Thoracic aorta (tissue), 2 donors: Measurements from ENCODE around the gene PTTG1IP2. TPM values are rescaled to one million over a fixed set of nuclear protein-coding genes. Genes with fewer than 3 reads are reported as not detected.

Experiments used
- ATAC-seq: fragments of 150-250 bp; one replicate; pipeline ENCODE4 v1.8.0; 2017; ENCODE audit warnings: low read depth; ENCODE audit not compliant: insufficient number of reproducible peaks, low FRiP score
- DNase-seq: peaks from one replicate; pipeline ENCODE4 v3.0.0-alpha.2; 2020; ENCODE audit warnings: low spot score
- H3K27ac ChIP-seq, 2 donors: fragments of 200-600 bp; sonication (generic); 1 replicate in 1 of 2; 2 replicates in 1 of 2; pipeline ENCODE4 v1.5.1; 2016; ENCODE audit warnings: mild to moderate bottlenecking in 2 of 2, moderate library complexity in 2 of 2
- H3K27me3 ChIP-seq: fragments of 200-600 bp; sonication (generic); replicated peaks from 2 replicates; pipeline ENCODE4 v1.6.0; 2016; ENCODE audit warnings: mild to moderate bottlenecking; ENCODE audit not compliant: insufficient read depth
- H3K36me3 ChIP-seq: fragments of 200-600 bp; sonication (generic); one replicate; pipeline ENCODE4 v1.5.1; 2016
- H3K4me1 ChIP-seq, 2 donors: fragments of 200-600 bp; sonication (generic); 1 replicate in 1 of 2; 2 replicates in 1 of 2; pipeline versions ENCODE4 v1.5.1 to v1.6.0; 2016; ENCODE audit warnings: low read depth in 2 of 2, mild to moderate bottlenecking in 1 of 2; ENCODE audit not compliant: control insufficient read depth in 1 of 2
- H3K4me3 ChIP-seq: fragments of 200-600 bp; sonication (generic); 2 replicates; pipeline ENCODE4 v1.5.1; 2016; ENCODE audit warnings: mild to moderate bottlenecking
- H3K9me3 ChIP-seq: fragments of 200-600 bp; sonication (generic); 2 replicates; pipeline ENCODE4 v1.5.1; 2016
- CTCF ChIP-seq: fragments of 200-600 bp; sonication (generic); IDR thresholded peaks from one replicate; pipeline ENCODE4 v1.5.1; 2019; ENCODE audit warnings: antibody characterized with exemption
- total RNA-seq, 2 donors: library from RNA; depleted of rRNA; stranded (reverse); fragments of >200 nt; gene quantifications; one replicate each; pipeline versions ENCODE4 v1.1.0 to v1.2.3, GENCODE V29; 2016

PTTG1IP2 gene
- total RNA-seq, 2 donors from 2014 or later: not detected

DNA sequence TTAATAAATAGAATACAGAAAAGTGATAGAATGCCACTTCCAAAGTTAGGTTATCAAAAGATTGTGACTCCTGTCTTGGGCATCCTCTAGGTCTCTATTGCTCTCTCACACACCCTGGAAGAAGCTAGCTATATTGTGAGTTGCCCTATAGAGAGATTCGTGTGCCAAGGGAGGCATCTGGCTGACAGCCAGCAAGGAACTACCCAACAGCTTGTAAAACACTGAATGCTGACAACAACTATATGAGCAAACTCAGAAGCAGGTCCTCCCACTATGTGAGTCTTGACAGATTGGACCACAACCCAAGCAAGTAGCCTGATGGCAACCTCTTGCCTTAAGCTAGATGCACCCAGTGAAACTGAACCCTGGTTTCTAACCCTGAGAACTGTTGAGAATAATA lies 71.0 kb downstream of the PTTG1IP2 start:
- ATAC-seq (no peak), DNase-seq (no peak)
- no peak for TF ChIP-seq CTCF
- H3K27ac ChIP-seq: no peak overlapping the region
- H3K9me3 ChIP-seq: no peaks in the 10 kb centered on the region
- H3K36me3 ChIP-seq: no peaks in the 10 kb centered on the region
- H3K4me1 ChIP-seq: no peaks in the 10 kb centered on the region
- no peak overlapping the region for H3K4me3 ChIP-seq
- H3K27me3 ChIP-seq: no peaks in the 10 kb centered on the region

DNA sequence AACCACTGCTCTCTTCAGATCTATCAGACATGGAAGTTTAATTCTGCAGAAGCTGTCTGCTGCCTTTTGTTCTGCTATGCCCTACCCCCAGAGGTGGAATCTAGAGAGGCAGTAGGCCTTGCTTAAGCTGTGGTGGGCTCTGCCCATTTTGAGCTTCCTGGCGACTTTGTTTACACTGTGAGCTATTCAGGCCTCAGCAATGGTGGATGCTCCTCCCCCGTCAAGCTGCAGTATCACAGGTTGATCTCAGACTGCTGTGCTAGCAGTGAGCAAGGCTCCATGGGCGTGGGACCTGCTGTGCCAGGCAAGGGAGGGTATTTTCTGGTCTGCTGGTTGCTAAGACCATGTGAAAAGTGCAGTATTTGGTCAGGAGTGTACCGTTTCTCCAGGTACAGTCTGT lies 81.6 kb downstream of the PTTG1IP2 start:
- H3K27me3 ChIP-seq: no peaks in the 10 kb centered on the region
- no peak for TF ChIP-seq CTCF

GRCh38 chr7:90552521-90552920 lies 83.1 kb downstream of the PTTG1IP2 start:
- H3K27ac ChIP-seq: no peak overlapping the region
- no peaks in the 10 kb centered on the region for H3K36me3 ChIP-seq
- DNase-seq (no peak), ATAC-seq (no peak)
- TF ChIP-seq CTCF: peak; percentile 30
- H3K9me3 ChIP-seq: no peaks in the 10 kb centered on the region
- no peaks in the 10 kb centered on the region for H3K4me1 ChIP-seq
- H3K4me3 ChIP-seq: no peak overlapping the region
- no peaks in the 10 kb centered on the region for H3K27me3 ChIP-seq

More for the DNA sequence above, 81.6 kb downstream of the PTTG1IP2 start:
- H3K9me3 ChIP-seq: no peaks in the 10 kb centered on the region
- H3K4me1 ChIP-seq: no peaks in the 10 kb centered on the region
- DNase-seq: no peak
- no peak overlapping the region for H3K4me3 ChIP-seq
- H3K27ac ChIP-seq: no peak overlapping the region
- no peaks in the 10 kb centered on the region for H3K36me3 ChIP-seq
- no peak for ATAC-seq

- H3K4me1 ChIP-seq: no peaks in the 10 kb centered on the region
- H3K36me3 ChIP-seq: no peaks in the 10 kb centered on the region
- ATAC-seq: no peak
- no peak for DNase-seq
- H3K4me3 ChIP-seq: no peak overlapping the region
- H3K9me3 ChIP-seq: no peaks in the 10 kb centered on the region
- no peak overlapping the region for H3K27ac ChIP-seq
- no peak for TF ChIP-seq CTCF
- no peaks in the 10 kb centered on the region for H3K27me3 ChIP-seq
Measured at GRCh38 chr7:90560730-90561129, 91.3 kb downstream of the PTTG1IP2 start.

Other genes starting within 250 kb of the PTTG1IP2 start
- gene CFAP69, start 224.5 kb upstream of the PTTG1IP2 start, total RNA-seq: 10 to 100 TPM in 1 of 2 donors, 1 to 10 TPM in 1; 3.8 to 14.0 TPM
- gene FAM237B, start 148.3 kb upstream of the PTTG1IP2 start, total RNA-seq: not detected
- 10 to 100 TPM in 1 of 2 donors, 1 to 10 TPM in 1; 7.4 to 16.2 TPM for gene GTPBP10, start 122.9 kb upstream of the PTTG1IP2 start, total RNA-seq
- gene CLDN12, start 66.2 kb upstream of the PTTG1IP2 start, total RNA-seq: 10 to 100 TPM; 24.1 to 30.5 TPM
- 10 to 100 TPM; 10.8 to 14.6 TPM for gene CDK14, start 126.7 kb downstream of the PTTG1IP2 start, total RNA-seq